DMS79 treated with DMSO at 0.1 percent for 48 hours (cell line): ENCODE results near the gene AGO4.

ENCODE experiments used
- DNase-seq: peaks from one replicate; lab custom pipeline; 2025; lab: John Stamatoyannopoulos, UW

Gene AGO4

GRCh38 chr1:35894656-35895055 lies 86.8 kb downstream of the AGO4 start:
- no peak for DNase-seq

GRCh38 chr1:35899941-35900340 lies 92.1 kb downstream of the AGO4 start:
- DNase-seq, result no peak

- DNase-seq, result no peak
These were observed 93.4 kb downstream of the AGO4 start for GRCh38 chr1:35901235-35901634.

GRCh38 chr1:35902671-35903070 lies 94.9 kb downstream of the AGO4 start:
- no peak for DNase-seq
